Activated T-helper 9 cell treated with anti-CD3 and anti-CD28 coated beads, Interleukin-2, amount 50 U/mL, for 16 hours (primary cell): Measurements from ENCODE around the gene MRAP2.
"Not testable (repeated sequence)": the region's sequence is repeated elsewhere in the genome, so short reads cannot be mapped to it uniquely, and the experiment has no call there.

Source experiments
- DNase-seq: peaks from one replicate; pipeline ENCODE4 v3.0.0-alpha.2; 2020; ENCODE audit warnings: low read depth

Gene MRAP2

DNA sequence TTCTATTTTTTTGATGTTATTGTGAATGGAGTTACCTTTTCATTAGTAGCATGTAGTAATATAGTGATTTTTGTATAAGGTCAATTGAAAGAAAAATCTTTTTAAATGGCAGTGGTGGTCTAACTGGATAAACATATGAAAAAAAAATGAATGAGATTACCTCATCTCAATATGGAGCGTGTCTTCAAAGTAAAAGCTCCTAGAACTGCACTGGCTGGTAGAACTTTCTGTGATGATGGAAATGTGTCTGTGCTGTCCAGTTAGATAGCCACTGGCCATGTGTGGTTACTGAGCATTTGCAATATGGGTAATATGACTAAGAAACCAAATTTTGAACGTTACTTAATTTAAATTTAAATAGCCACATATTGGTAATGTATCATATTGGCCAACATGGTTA is 44.1 kb downstream of the MRAP2 start:
- DNase-seq = no peak

DNA sequence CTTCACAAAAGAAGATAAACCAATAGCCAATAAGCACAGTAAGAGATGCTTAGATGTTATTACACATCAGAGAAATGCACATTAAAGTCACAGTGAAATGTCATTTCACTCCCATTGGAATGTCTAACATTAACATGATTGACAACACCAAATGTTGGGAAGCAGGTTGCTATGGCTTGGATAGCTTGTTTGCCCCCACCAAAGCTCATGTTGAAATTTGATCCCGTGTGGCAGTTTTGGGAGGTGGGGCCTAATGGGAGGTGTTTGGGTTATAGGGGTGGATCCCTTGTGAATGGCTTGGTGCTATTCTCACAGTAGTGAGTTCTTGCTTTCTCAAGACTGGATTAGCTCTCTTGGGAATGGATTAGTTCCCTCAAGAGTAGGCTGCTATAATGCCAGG is 44.8 kb downstream of the MRAP2 start:
- no peak for DNase-seq

DNA sequence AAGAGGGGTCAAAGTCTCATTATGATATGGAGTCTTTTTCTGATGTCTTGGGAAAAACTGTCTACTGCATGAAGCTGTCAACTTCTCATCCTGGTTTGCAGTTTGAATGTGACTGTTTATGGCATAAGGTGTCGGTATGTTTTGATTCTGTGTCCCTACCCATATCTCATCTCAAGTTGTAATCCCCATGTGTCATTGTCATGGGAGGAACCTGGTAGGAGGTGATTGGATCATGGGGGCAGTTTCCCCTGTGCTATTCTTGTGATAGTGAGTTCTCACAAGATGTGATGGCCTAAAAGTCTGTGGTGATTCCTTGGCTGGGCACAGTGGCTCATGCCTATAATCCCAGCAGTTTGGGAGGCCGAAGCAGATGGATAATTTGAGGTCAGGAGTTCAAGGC is 47.6 kb downstream of the MRAP2 start:
- DNase-seq = no peak

DNA sequence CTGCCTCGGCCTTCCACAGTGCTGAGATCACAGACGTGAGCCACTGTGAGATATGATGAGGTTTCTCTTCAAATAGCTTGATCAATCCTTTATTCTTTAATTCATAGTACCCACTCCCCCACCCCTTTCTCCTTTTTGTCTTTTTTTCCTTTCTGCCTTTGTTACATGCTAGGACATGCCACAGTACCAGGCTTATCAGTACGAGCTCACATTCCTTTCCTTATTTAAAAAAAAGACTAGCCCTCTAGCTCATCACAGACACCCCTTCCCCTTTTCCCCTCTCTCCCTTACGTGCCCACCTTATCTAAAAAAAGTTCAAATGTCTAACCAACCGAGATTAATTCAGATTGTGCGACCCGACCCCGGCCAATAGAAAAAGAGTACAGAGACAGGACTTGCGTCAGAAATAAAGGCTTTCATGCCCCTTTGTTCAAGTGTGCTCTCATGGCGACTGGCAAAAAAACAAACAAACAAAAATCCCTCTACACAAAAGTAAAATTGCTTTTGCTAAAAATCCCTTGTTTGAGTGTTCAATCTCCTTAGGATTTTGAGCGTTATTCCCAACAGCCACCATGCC is 49.2 kb downstream of the MRAP2 start:
- DNase-seq = no peak

DNA sequence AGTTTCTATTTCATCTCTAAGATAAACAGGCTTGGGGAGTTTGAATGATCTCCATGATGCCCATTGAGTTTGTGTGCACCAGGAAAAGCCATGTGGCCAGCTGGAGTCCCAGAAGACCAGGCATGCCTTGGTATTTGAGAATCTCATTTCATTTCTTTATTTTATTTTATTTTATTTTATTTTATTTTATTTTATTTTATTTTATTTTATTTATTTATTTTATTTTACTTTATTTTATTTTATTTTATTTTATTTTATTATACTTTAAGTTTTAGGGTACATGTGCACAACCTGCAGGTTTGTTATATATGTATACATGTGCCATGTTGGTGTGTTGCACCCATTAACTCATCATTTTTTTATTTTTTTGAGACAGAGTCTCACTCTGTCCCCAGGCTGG is 51.1 kb downstream of the MRAP2 start:
- DNase-seq = not testable (repeated sequence)

DNA sequence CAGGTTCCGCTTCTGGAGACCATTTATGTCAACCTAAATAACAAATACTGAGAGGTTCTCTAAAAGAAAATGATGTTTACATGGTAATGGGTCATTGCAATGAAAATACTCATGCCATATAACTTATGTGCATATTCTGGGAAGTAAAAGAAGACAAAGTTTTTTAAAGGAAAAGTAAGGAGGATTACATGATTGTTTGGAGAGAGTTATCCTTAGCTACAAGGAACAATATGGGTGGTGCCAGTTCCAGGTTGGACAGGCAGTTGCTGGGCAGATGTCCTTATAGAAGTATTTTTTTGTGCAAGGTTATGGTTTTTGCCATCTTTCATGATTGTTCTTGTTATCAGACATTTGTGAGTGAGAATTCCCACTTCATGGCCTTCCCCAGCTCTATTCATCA is 52.5 kb downstream of the MRAP2 start:
- no peak for DNase-seq

DNA sequence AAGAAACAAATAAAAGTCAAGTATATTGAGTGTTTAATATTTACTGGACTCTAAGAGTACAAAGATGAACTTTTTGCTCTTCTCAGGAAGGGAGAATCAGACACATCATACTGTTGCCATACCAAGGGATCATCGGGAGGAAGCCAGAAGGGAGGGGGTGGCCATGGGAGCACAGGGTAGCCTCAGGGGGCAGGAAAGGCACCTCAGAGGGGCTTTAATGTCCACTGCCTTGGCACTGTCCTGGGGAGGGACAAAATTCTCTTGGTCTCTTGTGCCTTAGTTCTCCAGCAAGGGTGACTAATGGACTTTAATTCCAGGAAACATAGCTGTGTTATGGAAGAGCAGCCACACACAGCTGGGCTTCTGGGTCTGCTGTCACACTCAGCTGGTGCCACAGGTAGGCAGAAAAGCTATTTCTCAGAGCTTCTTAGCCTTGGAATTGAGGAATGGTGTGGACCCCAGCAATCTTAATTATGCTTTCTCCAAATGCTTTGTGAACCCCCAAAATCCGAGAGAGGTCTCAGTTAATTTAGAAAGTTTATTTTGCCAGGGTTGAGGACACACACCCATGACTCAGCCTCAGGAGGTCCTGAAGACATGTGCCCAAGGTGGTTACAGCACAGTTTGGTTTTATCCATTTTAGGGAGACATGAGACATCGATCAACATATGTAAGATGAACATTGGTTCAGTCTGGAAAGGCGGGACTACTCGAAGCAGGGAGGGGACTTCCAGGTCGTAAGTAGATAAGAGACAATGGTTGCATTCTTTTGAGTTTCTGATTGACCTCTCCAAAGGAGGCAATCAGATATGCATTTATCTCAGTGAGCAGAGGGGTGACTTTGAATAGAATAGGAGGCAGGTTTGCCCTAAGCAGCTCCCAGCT is 53.2 kb downstream of the MRAP2 start:
- DNase-seq = no peak

DNA sequence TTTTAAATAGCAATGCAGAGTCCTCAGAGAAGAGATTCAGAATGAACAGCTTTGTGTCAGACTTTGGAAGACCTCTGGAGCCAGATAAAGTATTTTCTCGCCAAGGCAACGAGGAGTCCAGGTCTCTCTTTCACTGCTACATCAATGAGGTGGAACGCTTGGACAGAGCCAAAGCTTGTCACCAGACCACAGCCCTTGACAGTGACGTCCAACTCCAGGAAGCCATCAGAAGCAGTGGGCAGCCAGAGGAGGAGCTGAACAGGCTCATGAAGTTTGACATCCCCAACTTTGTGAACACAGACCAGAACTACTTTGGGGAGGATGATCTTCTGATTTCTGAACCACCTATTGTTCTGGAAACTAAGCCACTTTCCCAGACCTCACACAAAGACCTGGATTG is 55.5 kb downstream of the MRAP2 start:
- no peak for DNase-seq

DNA sequence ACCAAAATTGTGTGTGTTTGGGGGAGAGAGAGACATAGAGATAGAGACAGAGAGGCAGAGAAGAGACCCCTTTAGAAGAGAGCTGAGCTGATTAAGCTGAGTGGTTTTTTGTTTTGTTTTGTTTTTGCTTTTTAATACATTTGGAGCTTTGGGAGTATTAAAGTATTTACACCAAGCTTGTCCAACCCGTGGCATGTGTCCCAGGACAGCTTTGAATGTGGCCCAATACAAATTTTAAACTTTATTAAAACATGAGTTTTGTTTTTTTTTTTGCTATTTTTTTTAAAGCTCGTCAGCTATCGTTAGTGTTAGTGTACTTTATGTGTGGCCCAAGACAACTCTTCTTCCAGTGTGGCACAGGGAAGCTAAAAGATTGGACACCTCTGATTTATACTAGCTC is 56.0 kb downstream of the MRAP2 start:
- DNase-seq = no peak

DNA sequence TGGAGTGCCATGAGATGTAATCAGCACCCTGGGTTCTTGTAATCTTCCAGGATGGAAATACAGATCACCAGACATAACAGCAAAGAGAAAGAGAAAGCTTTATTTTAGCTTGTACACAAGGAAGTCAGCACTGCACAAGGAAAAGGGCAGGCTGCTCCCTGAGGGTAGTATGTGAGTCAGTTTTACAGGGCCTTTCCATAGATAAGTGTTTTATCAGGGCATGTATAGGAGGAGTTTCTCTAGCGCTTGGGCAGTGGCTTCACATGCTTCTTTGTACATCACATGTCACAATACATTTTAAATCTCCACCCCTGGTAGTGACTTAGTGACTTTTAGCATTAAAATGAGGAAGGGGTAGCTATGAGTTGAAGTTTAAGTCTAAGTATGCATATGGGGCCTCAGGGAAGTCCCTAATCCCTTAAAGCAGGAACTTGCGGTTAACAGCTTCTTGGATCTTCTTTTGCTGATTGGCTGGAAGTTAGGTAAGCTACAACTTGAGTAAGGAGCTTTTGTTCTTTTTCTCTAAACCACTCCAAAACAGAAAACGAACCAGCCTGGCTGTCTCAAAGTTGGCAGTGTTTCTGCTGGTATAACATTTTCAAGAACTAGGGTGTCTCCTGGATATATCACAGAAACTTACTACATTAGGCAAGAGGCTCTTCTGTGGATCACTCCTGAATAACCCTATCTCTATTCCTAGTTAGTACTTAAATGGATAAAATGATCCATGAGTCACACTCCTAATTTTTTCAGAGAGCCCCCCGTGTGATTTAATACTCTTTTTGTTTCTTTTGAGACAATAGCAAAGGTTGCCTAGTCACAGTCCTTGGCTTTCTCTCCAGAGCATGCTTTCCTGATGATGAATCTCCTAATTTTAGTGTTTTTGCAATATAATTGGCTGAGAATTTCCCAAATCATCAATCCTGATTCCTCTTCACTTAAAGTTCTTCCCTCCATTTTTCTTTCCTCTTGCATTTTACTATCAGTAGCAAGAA is 60.2 kb downstream of the MRAP2 start:
- no peak for DNase-seq

DNA sequence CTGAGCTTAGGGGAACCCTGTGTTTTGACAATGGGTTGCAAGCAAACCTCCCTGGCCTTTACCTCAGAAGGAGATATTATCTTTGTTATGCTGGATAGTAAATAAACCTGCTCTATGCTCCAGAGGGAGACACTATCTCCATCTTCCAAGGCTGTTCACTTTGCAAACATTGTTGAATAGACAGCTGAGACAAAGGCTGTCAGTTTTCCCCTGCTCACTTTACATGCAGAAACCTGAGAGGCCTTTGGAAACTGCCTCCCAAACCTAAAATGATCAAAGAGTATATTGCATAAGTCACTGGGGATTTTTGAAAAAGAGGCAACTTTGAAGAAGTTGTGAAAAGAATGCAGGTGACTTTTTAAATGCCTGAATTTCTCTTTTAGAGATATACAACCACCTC is 61.6 kb downstream of the MRAP2 start:
- no peak for DNase-seq

DNA sequence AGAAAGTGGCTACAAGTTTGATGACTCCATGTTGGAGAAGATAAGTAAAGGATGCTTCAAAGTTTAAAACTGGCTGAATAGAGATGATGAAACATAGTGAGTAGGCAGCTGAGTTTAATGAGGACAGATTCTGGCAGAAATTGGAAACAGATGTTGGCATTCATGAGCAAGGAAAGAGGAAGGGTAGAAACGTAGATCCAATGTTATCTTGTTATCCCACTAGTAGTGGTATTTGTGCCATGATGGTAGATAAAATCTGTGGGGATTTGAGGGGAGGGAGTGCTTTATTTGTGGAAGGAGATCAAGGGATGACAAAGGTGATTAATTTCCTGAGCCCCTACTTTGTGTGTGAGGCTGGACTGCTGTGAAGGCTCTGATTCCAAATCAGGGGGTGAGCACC is 69.5 kb downstream of the MRAP2 start:
- no peak for DNase-seq

DNA sequence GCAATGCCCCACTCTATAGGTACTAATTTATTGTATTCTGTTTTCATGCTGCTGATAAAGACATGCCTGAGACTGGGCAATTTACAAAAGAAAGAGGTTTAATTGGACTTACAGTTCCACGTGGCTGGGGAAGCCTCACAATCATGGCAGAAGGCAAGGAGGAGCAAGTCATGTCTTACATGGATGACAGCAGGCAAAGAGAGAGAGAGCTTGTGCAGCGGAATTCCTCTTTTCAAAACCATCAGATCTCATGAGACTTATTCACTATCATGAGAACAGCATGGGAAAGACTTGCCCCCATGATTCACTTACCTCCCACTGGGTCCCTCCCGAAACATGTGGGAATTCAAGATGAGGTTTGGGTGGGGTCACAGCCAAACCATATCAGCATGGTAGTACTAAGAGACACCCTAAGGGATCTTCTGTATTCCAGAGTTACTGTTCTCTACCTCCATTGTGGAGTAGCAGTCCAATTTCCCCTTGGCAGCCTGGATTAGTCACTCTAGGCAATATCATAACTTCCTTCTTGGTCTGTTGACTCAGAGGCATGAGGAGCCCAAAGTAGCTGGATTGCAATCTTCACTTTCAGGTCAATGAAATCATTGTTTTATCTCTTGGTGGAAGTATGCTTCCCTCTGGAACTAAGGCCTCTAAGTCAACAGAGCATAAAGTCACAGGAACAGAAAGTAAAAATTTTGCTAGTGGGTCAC is 71.8 kb downstream of the MRAP2 start:
- DNase-seq = not testable (repeated sequence)

DNA sequence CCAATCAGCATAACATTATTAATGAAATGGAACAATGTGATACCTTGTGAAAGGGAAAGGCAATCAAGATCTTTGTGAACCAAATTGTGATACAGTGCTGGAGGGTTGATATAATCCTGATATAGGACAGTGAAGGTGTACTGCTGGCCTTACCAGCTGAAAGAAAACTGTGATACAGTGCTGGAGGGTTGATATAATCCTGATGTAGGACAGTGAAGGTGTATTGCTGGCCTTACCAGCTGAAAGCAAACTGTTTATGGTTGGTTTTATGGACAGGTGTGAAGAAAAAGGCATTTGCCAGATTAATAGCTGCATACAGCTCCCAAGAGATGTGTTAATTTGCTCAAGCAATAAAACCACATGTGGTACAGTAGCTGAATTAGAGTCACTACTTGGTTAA is 73.9 kb downstream of the MRAP2 start:
- DNase-seq = no peak

DNA sequence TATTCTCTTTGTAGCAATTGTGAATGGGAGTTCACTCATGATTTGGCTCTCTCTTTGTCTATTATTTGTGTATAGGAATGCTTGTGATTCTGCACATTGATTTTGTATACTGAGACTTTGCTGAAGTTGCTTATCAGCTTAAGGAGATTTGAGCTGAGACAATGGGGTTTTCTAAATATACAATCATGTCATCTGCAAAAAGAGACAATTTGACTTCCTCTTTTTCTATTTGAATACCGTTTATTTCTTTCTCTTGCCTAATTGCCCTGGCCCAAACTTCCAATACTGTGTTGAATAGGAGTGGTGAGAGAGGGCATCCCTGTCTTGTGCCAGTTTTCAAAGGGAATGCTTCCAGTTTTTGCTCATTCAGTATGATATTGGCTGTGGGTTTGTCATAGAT is 77.8 kb downstream of the MRAP2 start:
- DNase-seq = not testable (repeated sequence)

DNA sequence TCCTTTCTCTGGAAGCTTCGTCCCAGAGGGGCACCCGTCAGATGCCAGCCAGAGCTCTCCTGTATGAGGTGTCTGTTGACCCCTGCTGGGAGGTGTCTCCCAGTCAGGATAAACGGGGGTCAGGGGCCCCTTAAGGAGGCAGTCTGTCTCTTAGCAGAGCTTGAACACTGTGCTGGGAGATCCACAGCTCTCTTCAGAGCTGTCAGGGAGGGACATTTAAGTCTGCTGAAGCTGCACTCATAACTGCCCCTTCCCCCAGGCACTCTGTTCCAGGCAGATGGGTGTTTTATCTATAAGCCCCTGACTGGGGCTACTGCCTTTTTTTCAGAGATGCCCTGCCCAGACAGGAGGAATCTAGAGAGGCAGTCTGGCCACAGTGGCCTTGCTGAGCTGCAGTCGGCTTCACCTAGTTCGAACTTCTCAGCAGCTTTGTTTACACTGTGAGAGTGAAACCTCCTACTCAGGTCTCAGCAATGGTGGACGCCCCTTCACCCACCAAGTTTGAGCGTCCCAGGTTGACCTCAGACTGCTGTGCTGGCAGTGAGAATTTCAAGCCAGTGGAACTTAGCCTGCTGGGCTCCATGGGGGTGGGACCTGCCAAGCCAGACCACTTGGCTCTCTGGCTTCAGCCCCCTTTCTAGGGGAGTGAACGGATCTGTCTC is 81.5 kb downstream of the MRAP2 start:
- DNase-seq = not testable (repeated sequence)

DNA sequence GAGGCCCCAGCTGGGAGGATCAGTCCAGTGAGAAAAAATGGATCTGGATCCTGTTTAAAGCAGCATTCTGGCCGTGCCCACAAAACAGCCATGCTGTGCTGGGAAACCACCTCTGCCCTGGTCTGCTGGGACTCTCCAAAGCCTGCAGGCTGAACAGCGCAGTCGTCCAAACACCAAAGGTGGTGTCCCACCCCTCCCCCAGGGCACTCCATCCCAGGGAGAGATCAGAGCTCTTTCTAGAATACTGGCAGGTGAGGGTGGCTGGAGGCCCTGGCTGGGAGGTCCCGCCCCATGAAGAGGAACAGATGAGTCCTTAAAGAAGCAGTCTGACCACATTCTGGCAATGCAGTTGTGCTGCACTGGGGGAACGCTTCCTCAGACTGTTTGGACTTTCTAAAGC is 84.6 kb downstream of the MRAP2 start:
- no peak for DNase-seq

DNA sequence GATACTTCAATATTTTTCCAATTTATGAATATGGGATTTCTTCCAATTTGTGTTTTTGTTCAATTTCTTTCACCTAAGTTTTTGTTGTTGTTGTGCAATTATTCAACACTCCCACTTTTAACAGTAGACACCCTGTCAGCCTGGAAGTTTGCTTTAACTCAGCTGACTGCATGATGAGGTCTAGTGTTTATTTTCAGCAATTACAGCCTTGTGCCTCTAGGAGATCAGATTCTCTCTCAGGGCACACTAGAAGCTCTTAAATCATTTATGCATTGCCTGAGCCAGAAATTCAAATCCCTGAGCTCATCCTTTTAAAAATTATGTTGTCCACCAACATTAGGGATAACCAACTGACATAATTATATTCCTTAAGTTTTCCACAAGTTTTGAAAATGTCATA is 85.7 kb downstream of the MRAP2 start:
- no peak for DNase-seq

DNA sequence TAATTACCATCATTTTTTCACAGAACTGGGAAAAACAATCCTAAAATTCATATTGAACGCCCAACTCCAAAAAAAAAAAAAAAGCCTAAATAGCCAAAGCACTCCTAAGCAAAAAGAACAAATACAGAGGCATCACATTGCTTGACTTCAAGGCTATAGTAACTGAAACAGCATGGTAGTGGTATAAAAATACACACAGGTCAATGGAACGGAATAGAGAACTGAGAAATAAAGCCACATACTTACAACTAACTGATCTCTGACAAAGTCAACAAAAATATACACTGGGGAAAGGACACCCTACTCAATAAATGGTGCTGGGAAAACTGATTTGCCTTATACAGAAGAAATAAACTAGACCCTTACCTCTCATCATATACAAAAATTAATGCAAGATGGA is 89.6 kb downstream of the MRAP2 start:
- DNase-seq = no peak

DNA sequence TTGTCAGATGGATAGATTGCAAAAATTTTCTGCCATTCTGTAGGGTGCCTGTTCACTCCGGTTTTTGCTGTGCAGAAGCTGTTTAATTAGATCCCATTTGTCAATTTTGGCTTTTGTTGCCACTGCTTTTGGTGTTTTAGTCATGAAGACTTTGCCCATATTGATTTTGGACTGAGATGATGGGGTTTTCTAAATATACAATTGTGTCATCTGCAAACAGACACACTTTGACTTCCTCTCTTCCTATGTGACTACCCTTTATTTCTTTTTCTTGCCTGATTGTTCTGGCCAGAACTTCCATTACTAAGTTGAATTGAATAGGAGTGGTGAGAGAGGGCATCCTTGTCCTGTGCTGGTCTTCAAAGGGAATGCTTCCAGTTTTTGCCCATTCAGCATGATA is 96.0 kb downstream of the MRAP2 start:
- DNase-seq = not testable (repeated sequence)

DNA sequence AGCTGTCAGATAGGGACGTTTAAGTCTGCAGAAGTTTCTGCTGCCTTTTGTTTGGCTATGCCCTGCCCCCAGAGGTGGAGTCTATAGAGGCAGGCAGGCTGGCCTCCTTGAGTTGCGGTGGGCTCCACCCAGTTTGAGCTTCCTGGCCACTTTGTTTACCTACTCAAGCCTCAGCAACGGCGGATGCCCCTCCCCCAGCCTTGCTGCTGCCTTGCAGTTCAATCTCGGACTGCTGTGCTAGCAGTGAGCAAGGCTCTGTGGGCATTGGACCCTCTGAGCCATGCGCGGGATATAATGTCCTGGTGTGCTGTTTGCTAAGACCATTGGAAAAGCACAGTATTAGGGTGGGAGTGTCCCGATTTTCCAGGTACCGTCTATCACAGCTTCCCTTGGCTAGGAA is 99.8 kb downstream of the MRAP2 start:
- DNase-seq = not testable (repeated sequence)
